HG03432 (cell line): Measurements from ENCODE around the gene CNNM2.
"Not testable (repeated sequence)": the region's sequence is repeated elsewhere in the genome, so short reads cannot be mapped to it uniquely, and the experiment has no call there.

ENCODE experiments used
- ATAC-seq: cut with Tn5 transposase; IDR thresholded peaks from one replicate; pipeline ENCODE4 v1.9.1; 2021; ENCODE audit warnings: mild to moderate bottlenecking, moderate library complexity; ENCODE audit not compliant: unreplicated experiment

Gene CNNM2

GRCh38 chr10:102923601-102924000, 5.5 kb downstream of the CNNM2 start:
- ATAC-seq, result no peak

GRCh38 chr10:102926842-102927241, 8.7 kb downstream of the CNNM2 start:
- no peak for ATAC-seq

- no peak for ATAC-seq
Observed at GRCh38 chr10:102927311-102928010, 9.4 kb downstream of the CNNM2 start.

GRCh38 chr10:102928442-102928841, 10.3 kb downstream of the CNNM2 start:
- not testable (repeated sequence) for ATAC-seq

- no peak for ATAC-seq
Observed at GRCh38 chr10:102930720-102931119, 12.6 kb downstream of the CNNM2 start.

- no peak for ATAC-seq
Observed at GRCh38 chr10:102931643-102932042, 13.5 kb downstream of the CNNM2 start.

GRCh38 chr10:102935505-102935904, 17.4 kb downstream of the CNNM2 start:
- no peak for ATAC-seq

- no peak for ATAC-seq
Observed at GRCh38 chr10:102935939-102936605, 18.0 kb downstream of the CNNM2 start.

GRCh38 chr10:102941401-102941800, 23.3 kb downstream of the CNNM2 start:
- ATAC-seq, result no peak

GRCh38 chr10:102945449-102945848, 27.4 kb downstream of the CNNM2 start:
- ATAC-seq, result no peak

- no peak for ATAC-seq
Observed at GRCh38 chr10:102945962-102946361, 27.9 kb downstream of the CNNM2 start.

GRCh38 chr10:102946992-102947391, 28.9 kb downstream of the CNNM2 start:
- no peak for ATAC-seq

- ATAC-seq, result no peak
Observed at GRCh38 chr10:102948176-102948575, 30.1 kb downstream of the CNNM2 start.

GRCh38 chr10:102948786-102949185, 30.7 kb downstream of the CNNM2 start:
- ATAC-seq, result no peak

- ATAC-seq, result no peak
Observed at GRCh38 chr10:102949916-102950315, 31.8 kb downstream of the CNNM2 start.

GRCh38 chr10:102951316-102951715, 33.2 kb downstream of the CNNM2 start:
- ATAC-seq, result no peak

GRCh38 chr10:102959360-102959759, 41.3 kb downstream of the CNNM2 start:
- ATAC-seq, result no peak

- no peak for ATAC-seq
Observed at GRCh38 chr10:102960157-102960556, 42.1 kb downstream of the CNNM2 start.

- ATAC-seq, result no peak
Observed at GRCh38 chr10:102962267-102962666, 44.2 kb downstream of the CNNM2 start.

- ATAC-seq, result no peak
Observed at GRCh38 chr10:102962951-102963755, 45.1 kb downstream of the CNNM2 start.

- ATAC-seq, result no peak
Observed at GRCh38 chr10:102963756-102964025, 45.6 kb downstream of the CNNM2 start.

GRCh38 chr10:102964064-102964463, 46.0 kb downstream of the CNNM2 start:
- not testable (repeated sequence) for ATAC-seq
